ENCODE results near the gene MXD1.

Gene MXD1

DNA sequence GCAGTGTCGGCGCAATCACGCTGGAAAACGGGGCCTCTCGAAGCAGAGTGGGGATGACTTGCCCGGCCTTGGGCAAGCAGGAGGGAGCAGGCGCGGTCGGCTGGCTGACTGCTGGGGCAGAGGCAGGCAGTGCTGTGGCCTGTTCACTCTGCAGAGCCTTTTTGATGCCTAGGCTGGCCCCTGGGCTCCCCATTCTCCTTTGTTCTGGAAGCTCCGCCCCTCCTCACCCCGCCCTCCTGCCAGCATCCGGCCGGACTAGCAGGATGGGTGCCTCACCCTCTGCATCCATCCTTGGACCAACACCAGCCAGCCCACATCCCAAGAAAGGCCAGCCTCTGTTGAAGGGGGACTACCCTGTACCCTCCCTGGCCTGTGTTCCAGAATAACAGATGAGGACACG is 46.6 kb downstream of the MXD1 start, which contains the start of gene ASPRV1:
ASPRV1 (minus strand) TSS at position 136 of the 400 bp plus-strand sequence. CDS start 195 bp downstream, outside the sequence.
- Histone ChIP-seq H3K4me3 (IDR thresholded peaks at IDR 0.05; ENCODE audit: insufficient read depth, low read depth, low read length) (no peak within 1 kb of the TSS), H3K27me3 (ENCODE audit: insufficient read depth, low read depth) (no peaks in the 10 kb centered on the region), H3K27ac (no peak within 1 kb of the TSS), H3K36me3 (ENCODE audit: insufficient read depth) (no peaks in the 10 kb centered on the region), H3K79me2 (ENCODE audit: insufficient read depth, low read depth) (no peaks in the 10 kb centered on the region), H3K9ac (no peak within 1 kb of the TSS), H2AFZ (ENCODE audit: low read depth) (no peak within 1 kb of the TSS), H3K4me1 (ENCODE audit: low read depth, poor library complexity, severe bottlenecking) (peaks cover 4% of the 10 kb centered on the region), H3K4me2 (no peak within 1 kb of the TSS), H4K20me1 (ENCODE audit: insufficient read depth) (no peaks in the 10 kb centered on the region)
- TF ChIP-seq, protein P1, sequence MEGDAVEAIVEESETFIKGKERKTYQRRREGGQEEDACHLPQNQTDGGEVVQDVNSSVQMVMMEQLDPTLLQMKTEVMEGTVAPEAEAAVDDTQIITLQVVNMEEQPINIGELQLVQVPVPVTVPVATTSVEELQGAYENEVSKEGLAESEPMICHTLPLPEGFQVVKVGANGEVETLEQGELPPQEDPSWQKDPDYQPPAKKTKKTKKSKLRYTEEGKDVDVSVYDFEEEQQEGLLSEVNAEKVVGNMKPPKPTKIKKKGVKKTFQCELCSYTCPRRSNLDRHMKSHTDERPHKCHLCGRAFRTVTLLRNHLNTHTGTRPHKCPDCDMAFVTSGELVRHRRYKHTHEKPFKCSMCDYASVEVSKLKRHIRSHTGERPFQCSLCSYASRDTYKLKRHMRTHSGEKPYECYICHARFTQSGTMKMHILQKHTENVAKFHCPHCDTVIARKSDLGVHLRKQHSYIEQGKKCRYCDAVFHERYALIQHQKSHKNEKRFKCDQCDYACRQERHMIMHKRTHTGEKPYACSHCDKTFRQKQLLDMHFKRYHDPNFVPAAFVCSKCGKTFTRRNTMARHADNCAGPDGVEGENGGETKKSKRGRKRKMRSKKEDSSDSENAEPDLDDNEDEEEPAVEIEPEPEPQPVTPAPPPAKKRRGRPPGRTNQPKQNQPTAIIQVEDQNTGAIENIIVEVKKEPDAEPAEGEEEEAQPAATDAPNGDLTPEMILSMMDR (conservative IDR thresholded peaks at IDR 0.05; ENCODE audit: low read depth, low read length): no peak

DNA sequence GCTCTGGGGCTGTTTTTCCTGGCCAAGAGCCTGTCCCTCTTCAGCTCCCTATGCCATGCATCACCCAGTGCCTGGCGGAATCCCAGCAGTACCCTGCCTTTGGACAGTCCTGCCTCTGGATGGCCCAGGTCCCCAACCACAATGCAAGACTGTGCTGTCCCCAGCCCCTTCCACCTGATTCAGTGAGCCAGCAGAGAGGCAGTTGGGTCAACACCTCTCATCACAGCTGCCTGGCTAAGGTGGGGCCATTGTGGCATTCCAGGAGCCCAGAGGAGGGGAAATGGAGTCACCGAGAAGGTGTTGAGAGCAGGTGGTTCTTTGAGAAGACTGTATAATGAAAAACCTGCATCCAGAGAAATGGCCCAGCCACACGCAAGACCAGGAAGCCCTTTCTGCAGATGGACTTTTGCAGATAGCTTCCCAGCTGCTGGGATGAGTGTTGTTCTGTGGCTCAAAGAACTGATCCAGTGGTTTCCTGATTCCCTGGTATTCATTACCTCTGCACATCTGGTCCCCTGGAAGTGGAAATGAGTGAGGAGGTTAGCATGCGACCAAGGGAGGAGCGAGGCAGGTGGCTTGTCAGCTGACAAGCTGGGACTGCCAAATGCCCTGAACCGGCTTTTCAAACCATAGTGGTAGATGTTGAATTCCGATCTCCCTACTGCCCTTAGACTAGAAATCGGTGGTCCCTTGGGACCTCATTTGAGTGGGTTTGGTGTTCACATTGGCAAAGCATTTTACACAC is 48.2 kb downstream of the MXD1 start:
- Histone ChIP-seq H3K4me2 (no peak overlapping the region), H3K27me3 (ENCODE audit: insufficient read depth, low read depth) (no peaks in the 10 kb centered on the region), H2AFZ (ENCODE audit: low read depth) (no peak overlapping the region), H4K20me1 (ENCODE audit: insufficient read depth) (no peaks in the 10 kb centered on the region), H3K9ac (no peak overlapping the region), H3K4me1 (ENCODE audit: low read depth, poor library complexity, severe bottlenecking) (peaks cover under 1% of the 10 kb centered on the region), H3K4me3 (IDR thresholded peaks at IDR 0.05; ENCODE audit: insufficient read depth, low read depth, low read length) (no peak overlapping the region), H3K27ac (no peak overlapping the region), H3K79me2 (ENCODE audit: insufficient read depth, low read depth) (no peaks in the 10 kb centered on the region), H3K36me3 (ENCODE audit: insufficient read depth) (no peaks in the 10 kb centered on the region)
- TF ChIP-seq, protein P1 (conservative IDR thresholded peaks at IDR 0.05; ENCODE audit: low read depth, low read length): no peak

DNA sequence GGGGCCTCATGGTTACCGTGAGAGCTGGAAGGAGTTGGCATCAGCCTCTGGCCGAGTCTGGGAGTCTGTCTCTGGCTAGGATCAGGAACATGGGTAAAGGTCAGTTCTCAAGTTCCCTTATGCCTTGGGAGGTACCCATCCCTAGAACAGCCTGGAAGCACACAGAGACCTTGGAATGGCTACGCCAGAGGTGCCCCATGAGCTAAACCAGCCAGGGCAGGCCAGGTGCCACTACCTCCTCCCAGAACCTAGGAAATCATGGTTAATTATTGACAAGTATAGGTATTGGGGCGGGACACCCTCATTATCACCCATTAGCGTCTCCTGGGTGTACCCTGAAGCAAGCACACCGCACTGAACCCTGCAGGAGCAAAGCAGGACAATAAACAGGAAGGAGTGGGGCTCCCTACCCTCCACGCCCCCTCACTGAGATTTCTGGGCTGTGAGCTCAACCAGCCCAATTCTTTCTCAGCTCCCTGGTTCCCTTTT is 49.5 kb downstream of the MXD1 start:
- H2AFZ ChIP-seq (ENCODE audit: low read depth): no peak overlapping the region

DNA sequence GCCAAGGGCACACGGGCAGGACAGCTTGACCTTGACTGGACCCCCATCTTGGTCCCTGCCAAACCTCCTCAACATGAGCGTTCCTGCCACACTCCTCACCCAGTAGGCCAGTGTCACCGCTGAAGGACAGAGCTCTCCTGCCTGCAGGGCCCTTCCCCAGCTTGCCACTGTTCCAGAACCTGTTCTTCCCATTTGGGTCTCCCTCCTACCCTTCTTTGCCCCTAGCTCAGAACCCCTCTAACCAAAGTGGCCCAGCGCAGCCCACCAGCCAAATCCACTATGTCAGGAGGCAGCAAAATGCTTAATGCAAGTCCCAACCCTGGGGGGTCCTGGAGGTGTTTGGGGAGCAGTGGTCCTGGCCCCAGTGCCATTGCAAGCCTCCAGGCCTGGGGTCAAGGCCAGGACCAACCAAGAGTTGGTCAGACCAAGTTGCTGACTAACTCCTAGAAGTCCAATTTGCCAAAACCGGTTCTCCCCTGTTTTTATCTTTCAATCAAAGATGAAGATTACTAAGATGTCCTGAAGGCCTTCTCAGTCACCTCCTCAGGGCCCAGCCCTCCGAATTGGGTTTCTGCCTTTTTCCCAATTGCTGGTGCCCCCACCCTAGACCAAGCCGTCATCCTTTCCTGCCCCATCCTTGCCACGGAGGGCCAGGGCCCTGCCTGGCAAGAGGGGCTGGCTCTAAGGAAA is 51.0 kb downstream of the MXD1 start:
- H2AFZ ChIP-seq (ENCODE audit: low read depth): no peak overlapping the region
- H3K27ac ChIP-seq: no peak overlapping the region
- no peaks in the 10 kb centered on the region for H4K20me1 ChIP-seq (ENCODE audit: insufficient read depth)
- H3K79me2 ChIP-seq (ENCODE audit: insufficient read depth, low read depth): no peaks in the 10 kb centered on the region
- TF ChIP-seq, protein P1 (conservative IDR thresholded peaks at IDR 0.05; ENCODE audit: low read depth, low read length): no peak
- no peak overlapping the region for H3K4me3 ChIP-seq (IDR thresholded peaks at IDR 0.05; ENCODE audit: insufficient read depth, low read depth, low read length)
- no peak overlapping the region for H3K9ac ChIP-seq
- no peaks in the 10 kb centered on the region for H3K36me3 ChIP-seq (ENCODE audit: insufficient read depth)
- H3K4me1 ChIP-seq (ENCODE audit: low read depth, poor library complexity, severe bottlenecking): no peaks in the 10 kb centered on the region
- no peaks in the 10 kb centered on the region for H3K27me3 ChIP-seq (ENCODE audit: insufficient read depth, low read depth)
- H3K4me2 ChIP-seq: no peak overlapping the region

More for the DNA sequence above, 49.5 kb downstream of the MXD1 start:
- no peaks in the 10 kb centered on the region for H3K36me3 ChIP-seq (ENCODE audit: insufficient read depth)
- H3K27ac ChIP-seq: no peak overlapping the region
- no peaks in the 10 kb centered on the region for H3K27me3 ChIP-seq (ENCODE audit: insufficient read depth, low read depth)
- no peaks in the 10 kb centered on the region for H3K79me2 ChIP-seq (ENCODE audit: insufficient read depth, low read depth)
- H3K9ac ChIP-seq: no peak overlapping the region
- TF ChIP-seq, protein P1 (conservative IDR thresholded peaks at IDR 0.05; ENCODE audit: low read depth, low read length): no peak
- H3K4me2 ChIP-seq: no peak overlapping the region
- H4K20me1 ChIP-seq (ENCODE audit: insufficient read depth): no peaks in the 10 kb centered on the region
- H3K4me1 ChIP-seq (ENCODE audit: low read depth, poor library complexity, severe bottlenecking): no peaks in the 10 kb centered on the region
- H3K4me3 ChIP-seq (IDR thresholded peaks at IDR 0.05; ENCODE audit: insufficient read depth, low read depth, low read length): no peak overlapping the region
